Measurements from ENCODE around the gene COX19.

- TF ChIP-seq FOXP2 (optimal IDR thresholded peaks at IDR 0.05; ENCODE audit: control extremely low read depth, extremely low read length, insufficient read depth): no peak
- TF ChIP-seq POLR2AphosphoS5 (IDR thresholded peaks at IDR 0.05; ENCODE audit: borderline replicate concordance, low read depth, low read length): no peak
Measured at GRCh38 chr7:925601-926000, 49.7 kb downstream of the COX19 start.
